Chondrocyte (in vitro differentiated cells): Measurements from ENCODE around the gene PRMT7. TPM values are rescaled to one million over a fixed set of nuclear protein-coding genes. Genes with fewer than 3 reads are reported as not detected.
A peak's percentile ranks its signal among the peaks of the same experiment; 100 is the strongest.

Experiments
- DNase-seq: peaks from one replicate; pipeline ENCODE4 v3.0.0; 2021; ENCODE audit warnings: mixed read lengths, low spot score
- H3K27ac Mint-ChIP-seq: one replicate; pipeline ENCODE4 v1.8.0; 2021; ENCODE audit warnings: mild to moderate bottlenecking, moderate library complexity, mixed read lengths; ENCODE audit not compliant: unreplicated experiment
- H3K27me3 Mint-ChIP-seq: 2 replicates; pipeline ENCODE4 v1.8.0; 2021; ENCODE audit warnings: low read depth, mixed read lengths
- H3K36me3 Mint-ChIP-seq: 2 replicates; pipeline ENCODE4 v1.8.0; 2021; ENCODE audit warnings: low read depth, mixed read lengths
- H3K4me1 Mint-ChIP-seq: 2 replicates; pipeline ENCODE4 v1.8.0; 2021; ENCODE audit warnings: low read depth, mild to moderate bottlenecking, mixed read lengths
- H3K4me3 Mint-ChIP-seq: one replicate; pipeline ENCODE4 v1.8.0; 2021; ENCODE audit warnings: mild to moderate bottlenecking, moderate library complexity, mixed read lengths; ENCODE audit not compliant: unreplicated experiment
- H3K9me3 Mint-ChIP-seq: 2 replicates; pipeline ENCODE4 v1.8.0; 2021; ENCODE audit warnings: low read depth, mixed read lengths
- CTCF ChIP-seq: fragments of 200-600 bp; sonication (generic); IDR thresholded peaks from 2 replicates; pipeline ENCODE4 v1.5.0; 2021; ENCODE audit warnings: antibody characterized with exemption, mild to moderate bottlenecking, moderate library complexity
- total RNA-seq: library from RNA; stranded (reverse); gene quantifications from 3 replicates; pipeline ENCODE4 v1.2.1, GENCODE V29; 2021

Gene PRMT7
- total RNA-seq, 1 donor from 2014 or later, result 26.7 TPM

- Mint-ChIP-seq H3K27ac (no peak overlapping the region), H3K4me3 (no peak overlapping the region), H3K4me1 (no peaks in the 10 kb centered on the region), H3K36me3 (no peaks in the 10 kb centered on the region), H3K9me3 (no peaks in the 10 kb centered on the region), H3K27me3 (peaks cover 9% of the 10 kb centered on the region)
- DNase-seq, result peak; percentile 85
- no peak for TF ChIP-seq CTCF
Measured at GRCh38 chr16:68387301-68387700, 76.5 kb downstream of the PRMT7 start.

- DNase-seq, result peak; percentile 42
- Mint-ChIP-seq H3K27ac (no peak overlapping the region), H3K4me3 (no peak overlapping the region), H3K27me3 (peaks cover 9% of the 10 kb centered on the region), H3K36me3 (no peaks in the 10 kb centered on the region), H3K4me1 (no peaks in the 10 kb centered on the region), H3K9me3 (no peaks in the 10 kb centered on the region)
- TF ChIP-seq CTCF, result no peak
Measured at GRCh38 chr16:68388124-68388523, 77.3 kb downstream of the PRMT7 start.

- H3K4me3 Mint-ChIP-seq, result no peak overlapping the region
- no peaks in the 10 kb centered on the region for H3K4me1 Mint-ChIP-seq
- H3K36me3 Mint-ChIP-seq, result no peaks in the 10 kb centered on the region
- peak; percentile 64 for DNase-seq
- H3K27ac Mint-ChIP-seq, result no peak overlapping the region
- no peak for TF ChIP-seq CTCF
- H3K9me3 Mint-ChIP-seq, result peaks cover under 1% of the 10 kb centered on the region
- H3K27me3 Mint-ChIP-seq, result peaks cover 9% of the 10 kb centered on the region
Measured at GRCh38 chr16:68389006-68389405, 78.2 kb downstream of the PRMT7 start.

GRCh38 chr16:68389750-68390371, 79.0 kb downstream of the PRMT7 start:
- Mint-ChIP-seq H3K27ac (no peak overlapping the region), H3K36me3 (no peaks in the 10 kb centered on the region), H3K27me3 (peaks cover 8% of the 10 kb centered on the region), H3K4me3 (no peak overlapping the region), H3K9me3 (peaks cover 3% of the 10 kb centered on the region), H3K4me1 (no peaks in the 10 kb centered on the region)
- DNase-seq, result no peak
- TF ChIP-seq CTCF, result no peak

- Mint-ChIP-seq H3K27ac (no peak overlapping the region), H3K9me3 (peaks cover 3% of the 10 kb centered on the region), H3K4me3 (no peak overlapping the region), H3K4me1 (no peaks in the 10 kb centered on the region), H3K36me3 (no peaks in the 10 kb centered on the region), H3K27me3 (no peaks in the 10 kb centered on the region)
- no peak for TF ChIP-seq CTCF
- no peak for DNase-seq
Measured at GRCh38 chr16:68393333-68393732, 82.5 kb downstream of the PRMT7 start.
